Breast epithelium (tissue), 3 donors: ENCODE results near the gene PRSS23.
"Not testable (repeated sequence)": the region's sequence is repeated elsewhere in the genome, so short reads cannot be mapped to it uniquely, and the experiment has no call there.

Source experiments
- POLR2A ChIP-seq: fragments of 450-650 bp; IDR thresholded peaks from one replicate; pipeline ENCODE4 v1.6.1; 2016; ENCODE audit warnings: antibody characterized with exemption, mild to moderate bottlenecking, moderate library complexity
- TF ChIP-seq, protein P1 (sequence below), 3 donors: fragments of 450-650 bp; IDR thresholded peaks; one replicate each; pipeline ENCODE4 v1.5.1; 2016 to 2017; ENCODE audit warnings: antibody characterized with exemption in 3 of 3, mild to moderate bottlenecking in 3 of 3, moderate library complexity in 3 of 3

DNA sequence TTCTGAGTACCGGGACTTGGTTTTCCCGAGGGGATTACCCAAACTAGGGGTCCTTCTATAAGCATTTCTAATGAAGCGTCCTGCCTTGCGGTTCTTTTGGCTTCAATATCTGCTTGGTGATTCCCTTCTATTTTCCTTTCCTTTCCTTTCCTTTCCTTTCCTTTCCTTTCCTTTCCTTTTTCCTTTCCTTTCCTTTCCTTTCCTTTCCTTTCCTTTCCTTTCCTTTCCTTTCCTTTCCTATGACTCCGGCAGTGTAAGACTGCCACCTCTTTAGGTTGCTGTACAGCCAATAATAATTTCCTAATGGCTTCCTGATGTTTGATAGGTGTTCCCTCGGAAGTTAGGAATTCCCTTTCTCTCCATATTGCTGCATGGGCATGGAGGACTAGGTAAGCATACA is 34.0 kb downstream of the PRSS23 start:
- TF ChIP-seq, protein P1, sequence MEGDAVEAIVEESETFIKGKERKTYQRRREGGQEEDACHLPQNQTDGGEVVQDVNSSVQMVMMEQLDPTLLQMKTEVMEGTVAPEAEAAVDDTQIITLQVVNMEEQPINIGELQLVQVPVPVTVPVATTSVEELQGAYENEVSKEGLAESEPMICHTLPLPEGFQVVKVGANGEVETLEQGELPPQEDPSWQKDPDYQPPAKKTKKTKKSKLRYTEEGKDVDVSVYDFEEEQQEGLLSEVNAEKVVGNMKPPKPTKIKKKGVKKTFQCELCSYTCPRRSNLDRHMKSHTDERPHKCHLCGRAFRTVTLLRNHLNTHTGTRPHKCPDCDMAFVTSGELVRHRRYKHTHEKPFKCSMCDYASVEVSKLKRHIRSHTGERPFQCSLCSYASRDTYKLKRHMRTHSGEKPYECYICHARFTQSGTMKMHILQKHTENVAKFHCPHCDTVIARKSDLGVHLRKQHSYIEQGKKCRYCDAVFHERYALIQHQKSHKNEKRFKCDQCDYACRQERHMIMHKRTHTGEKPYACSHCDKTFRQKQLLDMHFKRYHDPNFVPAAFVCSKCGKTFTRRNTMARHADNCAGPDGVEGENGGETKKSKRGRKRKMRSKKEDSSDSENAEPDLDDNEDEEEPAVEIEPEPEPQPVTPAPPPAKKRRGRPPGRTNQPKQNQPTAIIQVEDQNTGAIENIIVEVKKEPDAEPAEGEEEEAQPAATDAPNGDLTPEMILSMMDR (IDR thresholded peaks at IDR 0.05): not testable (repeated sequence)
- TF ChIP-seq POLR2A: not testable (repeated sequence)
